Anterior cingulate cortex (tissue), 58 donors: Measurements from ENCODE around the gene NEUROG3.
"Not testable (repeated sequence)": the region's sequence is repeated elsewhere in the genome, so short reads cannot be mapped to it uniquely, and the experiment has no call there.

ENCODE experiments used
- DNase-seq, 58 donors: peaks; one replicate each; lab custom pipeline; 2025; lab: John Stamatoyannopoulos, UW

The NEUROG3 gene

DNA sequence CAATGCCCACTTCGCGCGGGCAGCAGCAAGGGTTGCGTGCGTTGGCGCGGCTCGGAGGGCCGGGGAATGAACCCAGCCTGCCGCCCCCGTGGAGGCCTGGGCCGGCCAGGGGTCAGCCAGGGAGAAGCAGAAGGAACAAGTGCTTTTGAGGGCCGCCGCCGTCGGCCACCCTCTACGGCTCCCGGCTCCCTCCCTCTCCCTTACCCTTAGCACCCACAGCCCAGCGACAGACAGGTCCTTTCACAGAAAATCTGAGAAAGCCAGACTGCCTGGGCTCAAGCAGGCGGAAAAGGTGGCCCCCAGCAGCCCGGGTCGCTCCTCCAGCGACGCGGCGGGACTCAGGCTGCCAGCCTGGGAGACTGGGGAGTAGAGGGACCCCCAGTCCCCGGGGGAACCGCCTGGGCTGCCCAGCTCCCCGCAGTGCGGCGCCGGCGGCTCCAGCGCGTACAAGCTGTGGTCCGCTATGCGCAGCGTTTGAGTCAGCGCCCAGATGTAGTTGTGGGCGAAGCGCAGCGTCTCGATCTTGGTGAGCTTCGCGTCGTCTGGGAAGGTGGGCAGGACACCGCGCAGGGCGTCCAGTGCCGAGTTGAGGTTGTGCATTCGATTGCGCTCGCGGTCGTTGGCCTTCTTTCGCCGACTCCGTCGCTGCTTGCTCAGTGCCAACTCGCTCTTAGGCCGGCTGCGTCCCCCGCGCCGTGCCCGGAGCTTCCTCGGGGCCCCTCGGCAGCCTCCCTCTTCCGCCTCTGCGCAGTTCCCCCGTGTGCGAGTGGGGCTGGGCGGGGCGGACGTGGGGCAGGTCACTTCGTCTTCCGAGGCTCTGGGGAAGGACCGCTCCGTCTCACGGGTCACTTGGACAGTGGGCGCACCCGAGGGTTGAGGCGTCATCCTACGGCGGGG lies 815 bp downstream of the NEUROG3 start:
- no peak for DNase-seq

DNA sequence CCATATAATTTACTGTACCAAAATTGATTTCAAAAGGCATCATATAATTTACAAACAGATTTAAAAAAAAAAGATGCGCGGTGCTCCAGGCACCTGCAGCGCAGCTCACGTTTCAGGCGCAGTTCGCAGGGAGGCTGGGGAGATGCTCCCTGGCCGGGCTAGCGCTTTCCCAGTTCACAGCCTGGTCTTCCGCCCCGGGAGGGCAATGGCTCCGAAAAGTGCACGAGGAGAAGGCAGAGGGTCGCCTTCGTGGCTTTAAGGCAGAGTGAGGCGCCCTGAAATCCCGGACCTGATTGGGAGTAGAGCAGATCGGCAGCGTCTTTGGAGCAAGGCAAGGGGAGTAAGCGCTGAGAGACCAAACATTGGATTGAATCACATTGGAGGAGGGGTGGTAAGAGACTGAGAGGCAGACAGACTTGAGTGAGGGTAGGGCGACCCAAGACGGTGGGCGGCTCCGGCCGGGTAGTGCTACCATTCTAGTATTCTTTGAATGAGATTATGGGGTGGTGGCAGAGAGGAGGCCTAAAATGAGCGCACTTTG lies 1.5 kb downstream of the NEUROG3 start:
- no peak for DNase-seq

DNA sequence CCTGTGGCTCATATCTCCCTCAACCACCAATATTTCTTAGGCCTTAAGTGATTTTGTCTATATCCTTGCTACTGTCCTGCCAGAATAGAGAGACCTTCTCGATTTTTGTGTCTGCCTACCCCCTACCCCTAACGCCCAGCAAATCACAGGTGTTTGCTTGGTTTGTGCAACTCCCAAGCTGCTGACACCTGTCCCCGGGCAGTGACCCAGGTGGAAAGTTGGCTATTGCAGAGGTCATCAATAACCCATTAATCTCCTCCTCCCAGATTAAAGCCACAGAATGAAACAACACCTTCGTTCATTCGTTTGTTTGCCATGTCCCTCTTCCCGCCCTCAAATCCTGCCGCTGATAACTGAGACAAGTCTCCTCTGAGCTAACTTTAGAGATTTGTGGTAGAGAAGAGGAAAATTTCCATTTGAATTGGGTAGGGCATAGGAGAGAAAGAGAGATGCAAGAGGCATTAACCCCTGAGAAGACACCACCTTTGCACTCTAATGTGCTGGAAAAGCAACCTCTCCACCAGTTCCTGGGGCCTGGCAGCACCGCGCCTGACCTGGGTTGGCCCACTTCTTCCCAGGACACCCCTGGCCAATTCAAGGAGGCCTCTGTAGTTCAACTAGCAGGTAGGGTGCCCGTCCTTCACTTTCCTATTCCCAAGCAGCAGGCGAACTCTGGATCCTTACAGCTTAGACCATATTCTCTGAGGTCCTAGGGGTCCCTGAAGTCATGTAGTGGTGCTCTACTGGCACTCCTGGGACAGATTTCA lies 3.0 kb downstream of the NEUROG3 start:
- DNase-seq, result no peak

DNA sequence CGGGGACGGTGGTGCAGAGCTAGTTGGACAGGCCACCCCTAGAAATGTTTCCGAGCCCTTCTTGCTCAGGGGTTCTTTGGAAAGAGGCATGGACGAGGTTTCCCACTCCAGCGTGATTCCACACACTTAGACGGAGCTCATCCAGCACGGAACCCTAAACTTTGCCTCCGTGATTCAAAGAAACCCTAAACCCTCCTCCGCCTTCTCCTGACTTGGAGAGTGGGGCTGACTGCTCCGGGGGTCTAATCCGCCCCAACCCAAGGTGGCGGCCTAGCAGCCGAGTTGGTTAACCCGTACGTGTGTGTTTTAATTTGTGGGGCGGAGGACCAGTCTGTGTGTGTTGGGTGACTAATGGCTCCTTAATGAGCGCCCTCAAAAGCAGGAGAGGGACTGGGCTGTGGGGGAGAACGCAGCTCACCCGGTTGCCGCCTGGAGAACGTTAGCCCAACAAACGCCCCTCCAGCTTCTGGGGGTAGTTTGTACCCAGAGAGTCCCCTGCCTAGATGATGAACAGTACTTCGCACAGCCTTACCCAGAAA lies 3.8 kb downstream of the NEUROG3 start:
- DNase-seq, result no peak

DNA sequence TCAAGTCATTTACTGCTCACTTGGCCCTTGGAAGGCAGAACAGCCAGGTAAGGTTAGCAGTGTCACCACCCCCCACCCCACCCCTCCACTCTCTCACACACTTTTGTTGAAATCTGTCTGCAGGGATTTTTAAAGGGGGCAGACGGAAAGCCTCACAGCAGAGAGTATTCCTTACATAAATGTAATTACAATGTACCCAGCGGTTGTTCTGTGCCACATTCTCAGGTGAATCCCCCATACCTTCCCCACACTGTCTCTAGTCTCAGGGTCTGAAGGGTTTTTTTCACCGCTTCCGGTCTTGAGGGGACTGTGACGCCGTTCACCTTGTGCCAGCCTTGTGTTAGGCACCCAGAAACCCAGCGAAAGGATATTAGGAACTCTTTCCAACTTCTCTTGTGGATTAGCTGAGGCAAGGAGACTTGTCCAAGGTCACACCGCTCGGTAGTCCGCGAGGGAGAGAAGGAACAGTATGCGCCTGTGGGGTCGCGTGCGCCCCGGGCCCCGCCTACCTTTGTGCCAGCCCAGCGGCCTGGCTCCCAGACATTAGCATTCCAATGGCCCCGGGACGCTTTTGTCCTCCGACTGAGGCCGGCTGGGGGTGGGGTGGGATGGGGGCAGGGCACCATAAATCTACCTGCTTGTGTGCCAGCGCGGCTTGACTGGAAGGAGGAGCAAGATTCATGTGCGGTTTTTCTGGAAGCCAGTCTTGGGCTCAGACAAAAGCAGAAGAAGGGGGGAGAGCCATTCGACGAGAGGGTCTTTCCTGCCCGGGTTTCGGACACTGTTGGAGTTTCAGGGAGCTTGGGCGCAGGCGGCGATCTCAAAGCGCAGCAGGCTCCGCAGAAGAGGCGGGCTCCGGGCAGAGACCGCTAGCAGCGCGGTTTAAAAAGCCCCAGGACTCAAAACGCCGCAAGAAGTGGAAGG lies 4.5 kb downstream of the NEUROG3 start:
- DNase-seq, result no peak

DNA sequence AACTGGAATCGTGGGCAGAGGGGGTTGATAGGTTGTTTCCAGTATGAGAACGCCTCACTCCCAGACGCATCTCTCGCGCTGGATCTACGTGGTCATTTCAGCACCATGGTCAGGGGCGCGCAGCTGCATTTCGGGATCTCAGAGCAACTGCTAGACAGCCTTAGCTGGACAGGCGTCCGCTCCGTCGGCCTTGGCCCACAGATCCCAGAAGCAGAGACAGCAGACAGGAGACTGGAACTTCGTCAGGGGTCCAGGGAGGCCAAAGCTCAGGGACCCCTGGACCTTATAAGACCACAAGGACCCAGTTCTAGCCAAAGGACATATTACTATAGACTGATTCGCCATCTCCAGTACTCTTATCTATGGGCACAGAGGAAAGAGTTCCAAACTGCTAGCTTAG lies 5.3 kb downstream of the NEUROG3 start:
- DNase-seq, result peak in 1 of 58 donors; percentile 4

DNA sequence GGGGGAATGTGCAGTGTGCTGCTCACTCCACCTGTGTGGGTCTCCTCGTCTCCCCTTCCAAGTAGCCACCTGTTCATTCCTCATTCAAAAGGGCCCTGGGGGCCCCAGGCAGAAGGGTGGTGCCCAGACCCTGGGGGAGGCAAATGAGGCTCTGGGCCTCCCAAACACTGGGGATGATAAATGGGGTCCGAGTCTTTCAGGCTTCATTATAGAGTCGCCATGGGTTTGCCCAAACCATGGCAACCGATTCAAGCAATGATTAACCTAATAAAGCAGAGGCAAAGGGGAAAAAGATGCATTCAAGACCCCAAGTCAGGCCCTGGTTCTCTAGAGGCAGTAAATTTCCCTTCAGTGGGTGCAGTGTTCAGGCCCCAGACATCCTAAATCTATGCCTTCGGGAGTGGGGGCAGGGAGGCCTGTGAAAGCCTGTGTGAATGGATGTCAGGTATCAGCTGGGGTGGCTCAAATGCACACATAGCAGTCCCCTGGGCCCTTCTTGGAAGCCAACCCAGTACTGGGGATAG lies 10.4 kb downstream of the NEUROG3 start:
- no peak for DNase-seq

DNA sequence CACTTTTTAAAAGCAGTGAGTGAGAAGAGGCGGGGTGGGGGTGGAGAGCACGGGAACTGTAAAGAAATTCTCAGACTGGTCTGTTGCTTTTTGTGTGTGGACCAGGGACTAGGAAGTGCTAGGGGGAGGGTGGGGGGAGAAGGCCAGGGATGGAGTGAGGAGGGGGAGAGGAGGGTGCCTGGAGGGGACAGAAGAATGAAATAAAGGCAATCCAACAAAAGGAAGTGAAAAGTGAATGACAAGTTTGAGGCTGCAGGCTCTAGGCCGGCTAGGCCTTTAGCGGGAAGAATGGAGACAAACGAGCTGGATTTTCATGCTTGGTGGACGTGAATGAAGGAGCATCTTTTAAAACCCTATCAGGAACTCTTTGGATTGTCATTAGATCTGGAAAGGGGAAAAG lies 13.7 kb downstream of the NEUROG3 start:
- DNase-seq, result no peak

DNA sequence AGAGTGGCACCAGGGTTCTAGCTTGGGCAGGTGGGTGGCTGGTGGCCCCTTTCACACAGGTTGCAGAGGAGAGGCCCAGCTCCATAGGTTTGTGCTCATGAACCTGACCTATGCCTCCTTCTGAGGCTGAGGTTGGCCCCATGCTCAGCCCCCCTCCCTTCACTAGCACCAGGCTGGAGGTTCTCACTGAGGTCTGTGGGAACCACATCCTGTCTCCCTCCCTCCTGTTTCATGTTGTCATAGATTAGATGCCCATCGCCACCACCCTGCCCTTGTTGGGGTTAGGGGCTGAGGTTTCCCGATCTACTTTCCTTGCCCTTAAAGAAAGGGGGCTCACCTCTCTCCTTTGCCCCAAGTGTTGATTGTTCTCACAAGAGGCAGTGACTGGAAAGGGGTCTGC lies 14.7 kb downstream of the NEUROG3 start:
- no peak for DNase-seq

DNA sequence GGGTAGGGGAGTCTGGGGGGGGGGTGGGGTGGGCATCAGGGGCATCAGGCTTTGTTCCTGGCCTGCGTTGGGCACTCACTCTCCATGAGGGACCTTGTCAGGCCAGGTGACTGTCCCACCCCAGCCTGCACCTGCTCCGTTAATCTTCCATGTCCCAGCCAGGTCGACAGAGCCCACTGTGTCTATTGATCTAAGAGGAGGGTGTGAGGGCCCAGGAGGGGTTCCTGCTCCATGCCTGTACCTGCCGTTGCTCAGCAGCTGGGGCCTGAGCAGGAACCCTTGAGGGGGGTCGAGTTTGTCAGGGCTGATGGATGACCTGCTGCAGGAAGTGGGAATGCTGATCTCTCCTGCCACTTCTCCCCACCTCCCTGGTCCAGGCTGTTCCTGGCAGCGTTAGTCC lies 18.6 kb downstream of the NEUROG3 start:
- DNase-seq, result no peak

DNA sequence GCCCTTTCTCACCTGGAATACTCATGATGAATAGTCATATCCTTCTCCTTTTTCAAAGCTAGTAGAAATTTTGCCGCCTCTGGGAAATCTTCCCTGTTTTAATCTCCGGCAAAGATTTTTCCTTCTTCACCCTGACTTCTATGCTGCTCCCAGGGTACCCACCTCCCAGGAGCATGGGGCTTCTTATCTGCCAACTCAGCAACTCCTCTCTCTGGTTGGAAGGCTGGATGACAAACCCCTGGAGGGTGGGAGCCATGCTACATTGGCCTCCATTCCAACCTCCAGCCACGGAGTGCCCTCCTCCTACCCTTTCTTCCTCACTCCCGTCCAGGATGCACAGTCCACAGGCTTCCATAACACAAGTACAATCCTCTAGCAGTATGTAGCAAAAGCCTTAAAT lies 19.9 kb downstream of the NEUROG3 start:
- no peak for DNase-seq

DNA sequence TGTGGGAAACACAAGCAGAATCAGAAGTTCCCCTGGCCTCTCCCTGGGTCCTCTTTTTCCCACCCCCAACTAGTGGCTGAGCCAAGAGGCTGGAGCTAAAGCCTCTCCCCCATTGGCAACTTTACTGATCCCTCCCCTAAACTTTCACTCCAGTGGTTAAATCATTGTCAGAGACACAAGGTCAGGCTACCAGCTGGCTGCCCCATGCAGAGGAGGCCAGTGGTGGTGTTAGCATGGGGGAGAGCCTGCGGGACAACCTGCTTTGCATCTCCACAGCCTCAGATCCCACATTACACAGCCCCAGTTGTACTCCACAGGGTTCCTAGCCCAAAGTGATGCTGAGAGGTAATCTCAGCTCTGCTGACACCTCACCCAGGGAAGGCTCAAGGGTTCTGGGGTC lies 21.0 kb downstream of the NEUROG3 start:
- no peak for DNase-seq

DNA sequence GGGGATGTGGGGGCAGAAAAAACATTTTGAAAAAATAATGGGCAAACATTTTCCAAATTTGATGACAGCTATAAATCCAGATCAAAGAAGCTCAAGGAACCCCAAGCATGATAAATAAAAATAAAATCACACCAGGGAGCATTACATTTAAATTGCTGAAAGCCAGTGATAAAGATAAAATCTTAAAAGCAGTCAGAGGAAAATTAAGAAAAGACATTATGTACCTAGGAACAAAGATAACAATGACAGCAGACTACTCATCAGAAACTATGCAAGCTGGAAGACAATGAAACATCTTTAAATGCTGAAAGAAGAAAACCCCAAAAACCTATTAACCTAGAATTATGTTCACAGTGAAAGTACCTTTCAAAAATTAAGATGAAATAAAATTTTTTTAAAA lies 23.3 kb downstream of the NEUROG3 start:
- no peak for DNase-seq

DNA sequence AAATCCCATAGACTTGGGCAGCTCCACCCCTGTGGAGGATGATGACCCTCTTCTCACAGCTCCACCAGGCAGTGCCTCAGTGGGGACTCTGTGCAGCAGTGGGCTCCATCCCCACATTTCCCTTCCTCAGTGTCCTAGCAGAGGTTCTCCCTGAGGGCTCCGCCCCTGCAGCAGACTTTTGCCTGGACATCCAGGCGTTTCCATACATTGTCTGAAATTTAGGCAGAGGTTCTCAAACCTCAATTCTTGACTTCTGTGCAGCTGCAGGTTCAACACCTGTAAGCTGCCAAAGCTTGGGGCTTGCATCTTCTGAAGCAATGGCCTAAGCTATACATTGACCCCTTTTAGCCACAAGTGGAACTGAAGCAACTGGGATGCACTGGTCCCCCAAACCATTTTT lies 31.8 kb downstream of the NEUROG3 start:
- DNase-seq, result no peak

DNA sequence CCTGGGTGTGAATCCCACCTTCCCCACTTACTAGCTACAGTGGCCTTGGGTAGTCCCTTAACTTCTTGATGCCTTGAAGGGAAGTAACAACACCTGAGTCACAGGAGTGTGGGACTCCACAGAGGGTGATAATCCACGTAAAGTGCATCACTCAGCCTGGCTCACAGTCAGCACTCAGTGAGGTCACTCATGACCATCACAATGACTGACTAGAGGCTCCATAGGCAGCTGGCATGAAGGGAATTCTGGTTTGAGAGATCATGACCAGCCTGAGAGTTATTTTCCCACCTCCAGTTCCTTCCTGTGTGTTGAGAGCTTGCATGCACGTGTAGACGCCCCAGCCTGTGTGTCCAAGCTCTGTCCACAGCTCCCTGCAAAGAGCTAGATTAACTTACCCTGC lies 34.8 kb downstream of the NEUROG3 start:
- no peak for DNase-seq

DNA sequence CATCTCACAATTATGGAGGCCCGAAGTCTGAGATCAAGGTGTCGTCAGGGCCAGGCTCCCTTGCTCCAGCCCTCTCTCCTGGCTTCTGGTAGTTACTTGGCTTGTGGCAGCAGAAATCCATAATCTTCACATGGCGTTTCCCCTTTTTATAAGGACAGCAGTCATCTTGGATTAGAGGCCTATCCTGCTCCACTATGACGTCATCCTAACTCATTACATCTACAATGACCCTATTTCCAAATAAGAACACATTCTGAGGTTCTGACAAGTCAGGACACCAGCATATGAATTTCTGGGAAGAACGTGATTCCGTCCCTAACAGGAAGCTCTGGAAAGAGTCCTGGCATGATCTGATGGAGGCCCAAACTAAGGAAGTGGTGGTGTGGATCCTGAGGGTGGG lies 35.8 kb downstream of the NEUROG3 start:
- DNase-seq, result no peak

DNA sequence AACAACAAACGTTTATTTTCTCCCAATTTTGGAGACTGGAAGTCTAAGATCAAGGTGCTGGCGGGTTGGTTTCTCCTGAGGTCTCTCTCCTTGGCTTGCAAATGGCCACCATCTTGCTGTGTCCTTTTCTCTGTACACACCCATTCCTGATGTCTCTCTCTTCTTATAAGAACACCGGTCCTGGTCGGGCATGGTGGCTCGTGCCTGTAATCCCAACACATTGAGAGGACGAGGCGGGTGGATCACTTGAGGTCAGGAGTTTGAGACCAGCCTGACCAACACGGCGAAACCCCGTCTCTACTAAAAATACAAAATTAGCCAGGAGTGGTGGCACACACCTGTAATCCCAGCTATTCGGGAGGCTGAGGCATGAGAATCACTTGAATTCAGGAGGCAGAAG lies 36.7 kb downstream of the NEUROG3 start:
- DNase-seq, result not testable (repeated sequence)

DNA sequence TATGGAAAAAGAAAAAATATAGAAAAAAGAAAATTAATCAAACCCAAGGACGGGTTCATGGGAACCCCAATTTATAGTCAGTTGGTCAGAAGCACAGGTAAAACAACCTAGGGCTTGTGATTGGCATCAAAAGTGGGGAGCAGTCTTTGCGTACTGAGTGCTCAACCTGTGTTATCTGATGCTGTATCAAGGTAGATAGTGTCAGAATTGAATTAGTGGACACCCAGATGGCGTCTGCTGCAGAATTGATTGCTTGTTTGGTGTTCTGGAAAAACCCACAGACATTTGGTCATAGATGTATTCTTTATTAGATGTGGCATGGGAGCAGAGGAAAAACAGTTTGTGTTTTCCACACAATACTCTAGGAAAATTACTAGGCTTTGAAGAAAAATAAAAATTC lies 39.6 kb downstream of the NEUROG3 start:
- DNase-seq, result no peak

DNA sequence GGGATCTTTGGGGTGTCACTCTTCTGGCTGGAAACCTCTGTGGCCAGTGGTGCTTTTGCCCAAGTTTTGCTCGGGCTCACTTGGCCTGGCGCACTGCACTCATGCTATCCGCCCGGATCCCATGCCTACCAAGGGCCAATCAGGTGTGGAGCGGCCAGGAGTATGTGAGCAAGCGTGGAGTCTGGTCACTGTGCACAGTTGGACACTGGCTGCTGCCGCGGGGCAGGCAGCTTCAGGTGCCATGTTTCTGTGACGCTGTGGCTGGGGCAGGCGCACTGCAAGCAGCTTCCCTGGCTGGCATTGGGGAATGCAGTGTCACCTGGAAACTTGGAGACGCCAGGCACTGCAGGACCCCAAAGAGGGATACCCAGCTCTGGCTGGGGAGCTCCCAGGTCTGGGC lies 45.3 kb downstream of the NEUROG3 start:
- no peak for DNase-seq
